GM19395 (cell line): Measurements from ENCODE around the gene THEM5.

Experiments used
- ATAC-seq: cut with Tn5 transposase; IDR thresholded peaks from one replicate; pipeline ENCODE4 v1.9.1; 2021; ENCODE audit warnings: mild to moderate bottlenecking, moderate library complexity; ENCODE audit not compliant: unreplicated experiment

Gene THEM5

GRCh38 chr1:151802372-151802771 lies 51.1 kb downstream of the THEM5 start:
- ATAC-seq: no peak

DNA sequence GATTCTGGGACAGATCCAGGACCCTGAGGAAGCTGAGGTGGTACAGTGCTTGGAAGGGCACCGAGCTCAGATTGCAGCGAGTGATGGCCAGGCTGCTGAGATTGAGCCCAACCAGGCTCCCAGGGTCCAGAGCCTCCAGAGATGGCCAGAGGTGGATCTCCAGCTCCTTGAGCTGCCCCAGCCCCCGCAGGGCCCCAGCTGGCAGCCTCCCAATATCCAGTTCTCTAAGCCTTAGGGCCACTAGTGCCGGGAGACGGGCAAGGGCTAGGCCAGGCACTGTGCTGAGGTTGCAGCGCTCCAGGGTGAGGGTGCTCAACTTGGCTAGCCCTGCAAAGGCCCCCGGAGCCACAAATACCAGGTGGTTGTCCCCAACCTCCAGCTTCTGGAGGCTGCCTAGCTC lies 51.7 kb downstream of the THEM5 start:
- no peak for ATAC-seq

- no peak for ATAC-seq
Measured at GRCh38 chr1:151801310-151801820, 52.1 kb downstream of the THEM5 start.

- no peak for ATAC-seq
Measured at GRCh38 chr1:151800830-151801229, 52.7 kb downstream of the THEM5 start.

DNA sequence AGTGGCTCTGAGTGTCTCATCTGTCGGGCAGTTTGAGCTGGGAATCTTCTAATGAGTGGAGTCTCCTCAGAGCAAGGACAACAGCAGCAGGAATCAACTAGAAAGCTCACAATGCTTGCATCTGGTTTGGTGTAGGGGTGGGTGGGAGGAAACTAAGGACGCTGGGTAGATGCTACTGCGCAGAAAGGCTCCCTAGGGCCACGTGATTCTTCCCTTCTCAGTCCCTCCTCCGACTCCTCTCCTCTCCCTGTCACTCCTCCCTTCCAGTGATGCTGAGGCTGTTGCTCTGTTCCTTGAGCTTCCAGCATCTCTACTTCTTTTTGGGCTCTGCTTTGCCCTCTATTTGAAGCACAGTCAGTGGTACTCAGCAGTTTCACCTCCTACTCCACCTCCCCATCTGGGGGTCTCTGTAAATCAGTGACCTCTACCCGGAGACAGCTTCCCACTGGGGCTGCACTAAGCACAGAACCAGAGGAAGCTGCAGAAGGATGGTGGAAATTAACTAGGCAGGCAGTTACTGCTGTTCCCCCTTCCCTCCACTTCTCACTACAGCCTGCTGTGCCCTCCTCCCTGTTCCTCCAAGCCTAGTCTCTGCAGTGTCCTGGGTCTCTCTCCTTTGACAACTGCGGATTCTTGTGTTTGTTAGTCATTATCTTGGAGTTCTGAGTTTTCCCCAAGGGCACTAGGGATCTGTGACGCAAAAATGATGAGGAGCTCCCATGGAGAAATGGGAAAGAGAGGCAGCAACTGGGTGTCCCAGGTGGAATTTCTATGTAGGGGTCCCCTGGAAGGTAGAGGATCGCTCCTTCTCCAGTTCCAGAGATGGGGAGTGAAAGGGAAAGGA lies 54.1 kb downstream of the THEM5 start:
- ATAC-seq: no peak

- ATAC-seq: no peak
Measured at GRCh38 chr1:151798571-151798970, 54.9 kb downstream of the THEM5 start.
